ENCODE measurements around the gene KRTAP9-7. TPM values are rescaled to one million over a fixed set of nuclear protein-coding genes. Genes with fewer than 3 reads are reported as not detected.

Gene KRTAP9-7
- total and polyA plus RNA-seq, 2 donors (not counting 1 experiment from before 2014, with no cell fraction given): not detected

DNA sequence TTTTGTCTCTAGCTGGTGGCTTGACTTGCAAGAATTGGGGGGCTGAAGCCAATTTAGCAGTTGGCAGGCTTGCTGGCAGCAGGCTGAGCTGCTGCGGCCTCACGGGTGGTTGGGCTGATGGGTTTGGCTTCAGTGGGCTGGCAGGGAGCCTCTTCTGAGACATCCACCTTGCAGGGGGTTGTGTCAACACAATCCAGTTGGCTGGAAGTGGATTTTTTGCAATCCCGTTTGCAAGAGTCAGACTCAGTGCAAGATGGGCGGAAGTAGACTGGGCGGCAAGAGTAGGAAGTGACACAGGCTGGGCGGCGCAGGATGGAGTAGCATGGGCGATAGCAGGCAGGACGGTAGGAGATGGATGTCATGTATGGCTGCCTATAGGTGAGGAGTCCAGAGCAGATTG, 32.1 kb downstream of the KRTAP9-7 start:
- Mint-ChIP-seq H3K27me3 (no peaks in the 10 kb centered on the region), H3K4me3 (peak overlapping the region; percentile 78), H3K4me1 (peaks cover 46% of the 10 kb centered on the region), H3K27ac (peak overlapping the region; percentile 94), H3K9me3 (ENCODE audit: insufficient read depth) (no peaks in the 10 kb centered on the region)
- no peak overlapping the region for H3K9ac ChIP-seq (ENCODE audit: low read length)
- H3K4me3 ChIP-seq (ENCODE audit: control extremely low read depth in 1 of 5, extremely low read depth in 1 of 5, insufficient read depth in 1 of 5, low read depth in 2 of 5, low read length in 4 of 5): no peak overlapping the region
- H3K36me3 ChIP-seq (replicated peaks in 1 of 2; ENCODE audit: control extremely low read depth in 1 of 2, control insufficient read depth in 1 of 2, extremely low read depth in 1 of 2, insufficient read depth in 2 of 2, low read length in 1 of 2): no peaks in the 10 kb centered on the region
- POLR2A ChIA-PET: no interaction called here
- H3K27ac ChIP-seq (ENCODE audit: low read length in 2 of 2): peak overlapping the region; percentile 86
- no peaks in the 10 kb centered on the region for H4K20me1 ChIP-seq (ENCODE audit: control insufficient read depth, insufficient read depth, low read length, poor library complexity, severe bottlenecking)
- H3K27me3 ChIP-seq (replicated peaks in 1 of 4; ENCODE audit: control extremely low read depth in 1 of 4, control insufficient read depth in 3 of 4, insufficient read depth in 4 of 4, low read length in 3 of 4): peaks cover 0 to 2% (median 0%) of the 10 kb centered on the region in 4 experiments
- TF ChIP-seq, protein P1, sequence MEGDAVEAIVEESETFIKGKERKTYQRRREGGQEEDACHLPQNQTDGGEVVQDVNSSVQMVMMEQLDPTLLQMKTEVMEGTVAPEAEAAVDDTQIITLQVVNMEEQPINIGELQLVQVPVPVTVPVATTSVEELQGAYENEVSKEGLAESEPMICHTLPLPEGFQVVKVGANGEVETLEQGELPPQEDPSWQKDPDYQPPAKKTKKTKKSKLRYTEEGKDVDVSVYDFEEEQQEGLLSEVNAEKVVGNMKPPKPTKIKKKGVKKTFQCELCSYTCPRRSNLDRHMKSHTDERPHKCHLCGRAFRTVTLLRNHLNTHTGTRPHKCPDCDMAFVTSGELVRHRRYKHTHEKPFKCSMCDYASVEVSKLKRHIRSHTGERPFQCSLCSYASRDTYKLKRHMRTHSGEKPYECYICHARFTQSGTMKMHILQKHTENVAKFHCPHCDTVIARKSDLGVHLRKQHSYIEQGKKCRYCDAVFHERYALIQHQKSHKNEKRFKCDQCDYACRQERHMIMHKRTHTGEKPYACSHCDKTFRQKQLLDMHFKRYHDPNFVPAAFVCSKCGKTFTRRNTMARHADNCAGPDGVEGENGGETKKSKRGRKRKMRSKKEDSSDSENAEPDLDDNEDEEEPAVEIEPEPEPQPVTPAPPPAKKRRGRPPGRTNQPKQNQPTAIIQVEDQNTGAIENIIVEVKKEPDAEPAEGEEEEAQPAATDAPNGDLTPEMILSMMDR (IDR thresholded peaks at IDR 0.05): no peak
- TF ChIP-seq EZH2 (IDR thresholded peaks at IDR 0.05; ENCODE audit: borderline replicate concordance, insufficient read depth, low read depth, low read length, poor library complexity, severe bottlenecking): no peak
- DNase-seq: no peak
- no peaks in the 10 kb centered on the region for H3K9me3 ChIP-seq (ENCODE audit: control extremely low read depth in 1 of 3, control insufficient read depth in 2 of 3, insufficient read depth in 1 of 3, low read length in 2 of 3)
- ATAC-seq (ENCODE audit: low read depth): no peak
- intact Hi-C loops (cut with micrococcal nuclease): loop anchor here (1.0 to 5.0 kb wide), 2 partner anchors 15 to 185 kb away; partner anchors contain the start of gene KRTAP4-12
- 84% methylated on average over 9 of the region's 9 CpGs for WGBS (ENCODE audit: insufficient coverage)
- peaks cover 39 to 40% of the 10 kb centered on the region in 2 donors for H3K4me1 ChIP-seq (ENCODE audit: control insufficient read depth in 2 of 2, insufficient read depth in 2 of 2, low read length in 2 of 2)
- peak overlapping the region; percentile 69 for H3K4me2 ChIP-seq (replicated peaks; ENCODE audit: low read depth, low read length, poor library complexity, severe bottlenecking)
- H2AFZ ChIP-seq (ENCODE audit: insufficient read depth, low read depth, low read length, poor library complexity, severe bottlenecking): peak overlapping the region; percentile 58
- CTCF ChIA-PET: interaction anchor here (3.1 kb wide), 1 partner anchor 15 kb away, joined by 24 read pairs; no protein-coding TSS in a partner anchor
- no peaks in the 10 kb centered on the region for H3K79me2 ChIP-seq (ENCODE audit: control insufficient read depth, insufficient read depth, low read length)

DNA sequence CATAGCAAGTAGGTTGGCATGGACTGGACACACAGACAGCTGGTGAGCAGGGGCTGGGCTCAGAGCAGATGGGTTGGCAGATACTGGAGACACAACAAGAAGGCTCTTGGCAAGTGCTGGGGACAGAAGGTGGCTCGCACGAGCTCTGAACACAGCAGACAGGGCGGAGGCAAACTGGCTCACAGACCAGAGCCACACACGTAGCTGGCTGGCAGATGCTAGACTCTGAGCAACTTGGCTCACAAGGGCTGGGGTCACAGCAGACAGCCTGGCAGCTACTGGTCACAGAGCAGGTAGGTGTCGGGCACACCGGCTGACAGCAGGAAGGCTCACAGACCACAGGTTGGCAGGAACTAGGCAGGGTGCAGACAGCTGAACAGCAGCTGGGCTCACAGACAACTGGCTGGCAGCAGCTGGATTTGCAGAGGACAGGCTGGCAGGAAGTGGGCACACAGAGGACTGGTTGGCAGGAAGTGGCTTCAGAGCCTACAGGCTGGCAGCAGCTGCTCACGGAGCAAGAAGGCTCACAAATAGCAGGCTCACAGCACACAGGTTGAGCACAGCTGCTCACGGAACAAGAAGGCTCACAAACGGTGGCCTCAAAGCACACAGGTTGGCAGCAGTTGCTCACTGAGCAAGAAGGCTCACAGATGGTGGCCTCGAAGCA, 32.9 kb downstream of the KRTAP9-7 start:
- Histone ChIP-seq H3K9me3 (ENCODE audit: control extremely low read depth in 1 of 3, control insufficient read depth in 2 of 3, insufficient read depth in 1 of 3, low read length in 2 of 3) (no peaks in the 10 kb centered on the region), H3K9ac (ENCODE audit: low read length) (peak overlapping the region; percentile 40), H4K20me1 (ENCODE audit: control insufficient read depth, insufficient read depth, low read length, poor library complexity, severe bottlenecking) (no peaks in the 10 kb centered on the region), H3K4me3 (ENCODE audit: control extremely low read depth in 1 of 5, extremely low read depth in 1 of 5, insufficient read depth in 1 of 5, low read depth in 2 of 5, low read length in 4 of 5) (peak overlapping the region in 4 of 5 experiments; percentile 13 to 36 (median 26)), H2AFZ (ENCODE audit: insufficient read depth, low read depth, low read length, poor library complexity, severe bottlenecking) (peak overlapping the region; percentile 58), H3K4me1 (ENCODE audit: control insufficient read depth in 2 of 2, insufficient read depth in 2 of 2, low read length in 2 of 2) (peaks cover 34% of the 10 kb centered on the region in 2 donors), H3K79me2 (ENCODE audit: control insufficient read depth, insufficient read depth, low read length) (no peaks in the 10 kb centered on the region), H3K36me3 (replicated peaks in 1 of 2; ENCODE audit: control extremely low read depth in 1 of 2, control insufficient read depth in 1 of 2, extremely low read depth in 1 of 2, insufficient read depth in 2 of 2, low read length in 1 of 2) (no peaks in the 10 kb centered on the region), H3K27ac (ENCODE audit: low read length in 2 of 2) (peak overlapping the region; percentile 86), H3K4me2 (replicated peaks; ENCODE audit: low read depth, low read length, poor library complexity, severe bottlenecking) (peak overlapping the region; percentile 69), H3K27me3 (replicated peaks in 1 of 4; ENCODE audit: control extremely low read depth in 1 of 4, control insufficient read depth in 3 of 4, insufficient read depth in 4 of 4, low read length in 3 of 4) (peaks cover 0 to 3% (median 0%) of the 10 kb centered on the region in 4 experiments)
- peak; percentile 85 for ATAC-seq (ENCODE audit: low read depth)
- ChIA-PET CTCF (interaction anchor here (1.0 to 3.1 kb wide), 7 partner anchors 14 to 693 kb away, joined by 3 to 24 read pairs (median 4); no protein-coding TSS in a partner anchor), POLR2A (interaction anchor here (0.5 to 1.4 kb wide), 2 partner anchors 22 to 490 kb away, joined by 3 read pairs; no protein-coding TSS in a partner anchor)
- 2% methylated on average over 10 of the region's 10 CpGs for WGBS (ENCODE audit: insufficient coverage)
- Mint-ChIP-seq H3K4me3 (peak overlapping the region; percentile 78), H3K27me3 (no peaks in the 10 kb centered on the region), H3K4me1 (peaks cover 45% of the 10 kb centered on the region), H3K27ac (peak overlapping the region; percentile 94), H3K9me3 (ENCODE audit: insufficient read depth) (no peaks in the 10 kb centered on the region)
- TF ChIP-seq, protein P1 (IDR thresholded peaks at IDR 0.05): no peak
- no peak for TF ChIP-seq EZH2 (IDR thresholded peaks at IDR 0.05; ENCODE audit: borderline replicate concordance, insufficient read depth, low read depth, low read length, poor library complexity, severe bottlenecking)
- peak; percentile 87 for DNase-seq
- intact Hi-C loops (cut with micrococcal nuclease): loop anchor here (1.0 to 5.0 kb wide), 2 partner anchors 14 to 186 kb away; partner anchors contain the start of gene KRTAP4-12
